SK-N-SH treated with all-trans-retinoic acid at 6 μM for 48 hours (cell line): ENCODE data around the gene IL6.
"Not testable (repeated sequence)": the region's sequence is repeated elsewhere in the genome, so short reads cannot be mapped to it uniquely, and the experiment has no call there.

Experiments
- ARNTL ChIP-seq: fragments of 450-650 bp; formaldehyde crosslinking; IDR thresholded peaks from 2 replicates; pipeline ENCODE4 v1.5.0; 2020; ENCODE audit warnings: low read depth, mild to moderate bottlenecking, moderate library complexity, borderline replicate concordance
- CSDC2 ChIP-seq: fragments of 250-450 bp; sonication (Bioruptor Pico); IDR thresholded peaks from 2 replicates; pipeline ENCODE4 v1.5.0; 2020; ENCODE audit warnings: mild to moderate bottlenecking, moderate library complexity
- CSRNP3 ChIP-seq: fragments of 250-450 bp; sonication (Bioruptor Pico); IDR thresholded peaks from 2 replicates; pipeline ENCODE4 v1.5.1; 2021; ENCODE audit warnings: mild to moderate bottlenecking, moderate library complexity
- OSR1 ChIP-seq: fragments of 250-450 bp; sonication (Bioruptor Pico); IDR thresholded peaks from 2 replicates; pipeline ENCODE4 v1.8.0; 2022; ENCODE audit warnings: moderate library complexity, mild to moderate bottlenecking, inconsistent platforms
- PPARA ChIP-seq: fragments of 250-450 bp; sonication (Bioruptor Pico); IDR thresholded peaks from 2 replicates; pipeline ENCODE4 v1.5.0; 2020; ENCODE audit warnings: mild to moderate bottlenecking, borderline replicate concordance
- RARB ChIP-seq: fragments of 250-450 bp; sonication (Bioruptor Pico); IDR thresholded peaks from 2 replicates; pipeline ENCODE4 v1.8.0; 2021; ENCODE audit warnings: mild to moderate bottlenecking, moderate library complexity
- TCF4 ChIP-seq: fragments of 250-450 bp; sonication (Bioruptor Pico); IDR thresholded peaks from 2 replicates; pipeline ENCODE4 v1.8.0; 2021; ENCODE audit warnings: mild to moderate bottlenecking, moderate library complexity, borderline replicate concordance
- TOX ChIP-seq: fragments of 250-450 bp; sonication (Bioruptor Pico); IDR thresholded peaks from 2 replicates; pipeline ENCODE4 v1.8.0; 2021; ENCODE audit warnings: mild to moderate bottlenecking, moderate library complexity, borderline replicate concordance
- TSHZ2 ChIP-seq: fragments of 250-450 bp; sonication (Bioruptor Pico); IDR thresholded peaks from 2 replicates; pipeline ENCODE4 v1.5.0; 2020; ENCODE audit warnings: mild to moderate bottlenecking, moderate library complexity
- ZFP30 ChIP-seq: fragments of 450-650 bp; formaldehyde crosslinking; IDR thresholded peaks from 2 replicates; pipeline ENCODE4 v1.5.0; 2022; ENCODE audit warnings: mild to moderate bottlenecking, moderate library complexity
- ZNF70 ChIP-seq: fragments of 450-650 bp; formaldehyde crosslinking; IDR thresholded peaks from 2 replicates; pipeline ENCODE4 v1.5.0; 2020; ENCODE audit warnings: mild to moderate bottlenecking, moderate library complexity

DNA sequence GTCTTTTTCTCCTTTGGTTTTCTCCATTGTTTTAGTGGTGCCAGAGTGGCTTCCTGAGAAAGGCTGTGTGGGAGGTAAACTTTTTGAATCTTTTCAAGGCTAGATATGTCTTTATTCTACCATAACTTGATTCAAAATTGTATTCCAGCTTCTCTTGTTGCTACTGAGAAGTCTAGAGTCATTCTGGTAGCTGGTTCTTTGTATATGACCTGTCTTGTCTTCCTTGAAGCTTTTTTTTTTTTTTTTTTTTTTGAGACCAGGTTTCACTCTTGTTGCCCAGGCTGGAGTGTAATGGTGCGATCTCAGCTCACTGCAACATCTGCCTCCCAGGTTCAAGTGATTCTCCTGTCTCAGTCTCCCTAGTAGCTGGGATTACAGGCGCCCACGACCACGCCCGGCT, 49.7 kb upstream of the IL6 start:
- TF ChIP-seq CSRNP3; TOX (CRISPR knock-in tag); ZFP30 (CRISPR knock-in tag); ARNTL (CRISPR knock-in tag); CSDC2; OSR1 (CRISPR knock-in tag); RARB (CRISPR knock-in tag); TCF4; TSHZ2 (CRISPR knock-in tag); ZNF70; PPARA (CRISPR knock-in tag): not testable (repeated sequence)
